OCI-LY3 (cell line): ENCODE measurements around the gene BID.

Experiments
- H2AFZ ChIP-seq: fragments of 200-600, 300-600 bp; shearing (Covaris generic); 2 replicates; pipeline ENCODE4 v1.6.0; 2014; ENCODE audit warnings: antibody characterized with exemption, low read depth, low read length
- H3K27ac ChIP-seq: fragments of 200-600, 300-600 bp; sonication (generic); 2 replicates; pipeline ENCODE4 v1.5.1; 2014; ENCODE audit warnings: mild to moderate bottlenecking, low read length, moderate library complexity, mixed read lengths
- H3K27me3 ChIP-seq: fragments of 200-600, 300-600 bp; sonication (generic); 2 replicates; pipeline ENCODE4 v1.6.1; 2014; ENCODE audit warnings: low read depth, low read length, mixed read lengths
- H3K36me3 ChIP-seq: fragments of 200-600, 300-600 bp; sonication (generic); replicated peaks from 2 replicates; pipeline ENCODE3; 2014; ENCODE audit warnings: low read depth, low read length, mixed read lengths
- H3K4me1 ChIP-seq: fragments of 300-600, 200-600 bp; sonication (generic); 2 replicates; pipeline ENCODE4 v1.6.1; 2014; ENCODE audit warnings: low read length, mixed read lengths
- H3K4me2 ChIP-seq: fragments of 200-600, 300-600 bp; sonication (generic); 2 replicates; pipeline ENCODE4 v1.6.1; 2014; ENCODE audit warnings: low read length, mixed read lengths
- H3K4me3 ChIP-seq: fragments of 300-600, 200-600 bp; sonication (generic); 2 replicates; pipeline ENCODE4 v1.5.1; 2014; ENCODE audit warnings: antibody characterized with exemption, mild to moderate bottlenecking, low read length, moderate library complexity
- H3K79me2 ChIP-seq: fragments of 300-600, 200-600 bp; shearing (Covaris generic); 2 replicates; pipeline ENCODE4 v1.6.1; 2014; ENCODE audit warnings: mild to moderate bottlenecking, low read length, mixed read lengths
- H3K9ac ChIP-seq: fragments of 300-600, 200-600 bp; shearing (Covaris generic); 2 replicates; pipeline ENCODE4 v1.6.0; 2014; ENCODE audit warnings: mild to moderate bottlenecking, low read length, moderate library complexity
- H3K9me3 ChIP-seq: fragments of 200-600, 300-600 bp; shearing (Covaris generic); 2 replicates; pipeline ENCODE4 v1.6.1; 2014; ENCODE audit warnings: low read length, mixed read lengths; ENCODE audit not compliant: insufficient read depth
- H4K20me1 ChIP-seq: fragments of 200-600, 300-600 bp; sonication (generic); 2 replicates; pipeline ENCODE4 v1.6.1; 2016; ENCODE audit warnings: low read length, mixed read lengths; ENCODE audit not compliant: insufficient read depth
- EZH2phosphoT487 ChIP-seq: fragments of 200-600 bp; shearing (Covaris generic); IDR thresholded peaks from 2 replicates; pipeline ENCODE4 v1.6.1; 2018; ENCODE audit warnings: antibody characterized with exemption, mixed run types, low read depth
- TF ChIP-seq, protein P1 (sequence below): fragments of 200-600, 300-600 bp; sonication (generic); IDR thresholded peaks from 2 replicates; pipeline ENCODE4 v1.5.1; 2014; ENCODE audit warnings: antibody characterized with exemption, low read length, low read depth

The BID gene

DNA sequence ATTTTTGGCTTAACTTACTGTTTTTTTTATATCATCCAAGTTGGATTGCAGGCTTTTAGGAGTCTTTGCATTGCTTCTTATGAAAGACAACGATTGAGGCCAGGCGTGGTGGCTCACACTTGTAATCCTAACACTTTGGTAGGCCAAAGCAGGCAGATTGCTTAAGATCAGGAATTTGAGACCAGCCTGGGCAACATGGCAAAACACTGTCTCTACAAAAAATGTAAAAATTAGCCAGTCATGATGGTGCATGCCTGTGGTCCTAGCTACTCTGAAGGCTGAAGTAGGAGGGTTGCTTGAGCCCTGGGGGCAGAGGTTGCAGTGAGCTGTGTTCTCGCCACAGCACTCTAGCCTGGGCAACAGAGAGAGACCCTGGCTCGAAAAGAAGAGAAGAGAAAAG lies 56.6 kb downstream of the BID start:
- H3K79me2 ChIP-seq: peaks cover 84% of the 10 kb centered on the region
- H2AFZ ChIP-seq: no peak overlapping the region
- no peak overlapping the region for H3K4me2 ChIP-seq
- H4K20me1 ChIP-seq: peaks cover 37% of the 10 kb centered on the region
- no peak overlapping the region for H3K9ac ChIP-seq
- TF ChIP-seq, protein P1, sequence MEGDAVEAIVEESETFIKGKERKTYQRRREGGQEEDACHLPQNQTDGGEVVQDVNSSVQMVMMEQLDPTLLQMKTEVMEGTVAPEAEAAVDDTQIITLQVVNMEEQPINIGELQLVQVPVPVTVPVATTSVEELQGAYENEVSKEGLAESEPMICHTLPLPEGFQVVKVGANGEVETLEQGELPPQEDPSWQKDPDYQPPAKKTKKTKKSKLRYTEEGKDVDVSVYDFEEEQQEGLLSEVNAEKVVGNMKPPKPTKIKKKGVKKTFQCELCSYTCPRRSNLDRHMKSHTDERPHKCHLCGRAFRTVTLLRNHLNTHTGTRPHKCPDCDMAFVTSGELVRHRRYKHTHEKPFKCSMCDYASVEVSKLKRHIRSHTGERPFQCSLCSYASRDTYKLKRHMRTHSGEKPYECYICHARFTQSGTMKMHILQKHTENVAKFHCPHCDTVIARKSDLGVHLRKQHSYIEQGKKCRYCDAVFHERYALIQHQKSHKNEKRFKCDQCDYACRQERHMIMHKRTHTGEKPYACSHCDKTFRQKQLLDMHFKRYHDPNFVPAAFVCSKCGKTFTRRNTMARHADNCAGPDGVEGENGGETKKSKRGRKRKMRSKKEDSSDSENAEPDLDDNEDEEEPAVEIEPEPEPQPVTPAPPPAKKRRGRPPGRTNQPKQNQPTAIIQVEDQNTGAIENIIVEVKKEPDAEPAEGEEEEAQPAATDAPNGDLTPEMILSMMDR: no peak
- TF ChIP-seq EZH2phosphoT487: no peak
- H3K4me3 ChIP-seq: no peak overlapping the region
- H3K9me3 ChIP-seq: no peaks in the 10 kb centered on the region
- no peaks in the 10 kb centered on the region for H3K4me1 ChIP-seq
- no peaks in the 10 kb centered on the region for H3K27me3 ChIP-seq
- no peak overlapping the region for H3K27ac ChIP-seq
- no peaks in the 10 kb centered on the region for H3K36me3 ChIP-seq

DNA sequence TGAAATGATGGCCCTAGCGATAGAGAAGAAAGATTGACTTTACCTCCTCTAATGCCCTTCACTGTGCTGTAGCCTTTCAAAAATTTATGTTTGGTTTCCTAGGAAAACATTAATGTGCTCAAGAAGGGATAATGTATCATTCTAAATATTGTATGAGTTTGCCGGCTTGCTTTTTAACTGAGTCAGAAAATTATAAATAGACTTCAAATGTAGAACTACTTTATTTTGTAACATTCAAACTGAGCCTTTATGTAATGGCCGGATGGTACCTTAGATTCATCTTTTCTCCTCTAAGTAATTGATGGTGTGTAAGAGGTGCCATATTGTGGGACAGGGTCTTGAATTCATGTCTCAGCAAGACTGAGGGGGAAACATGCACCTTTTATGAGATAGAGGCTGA lies 57.7 kb downstream of the BID start:
- Histone ChIP-seq H3K9ac (no peak overlapping the region), H3K4me1 (peaks cover 3% of the 10 kb centered on the region)
- no peak for TF ChIP-seq EZH2phosphoT487
- TF ChIP-seq, protein P1: no peak

DNA sequence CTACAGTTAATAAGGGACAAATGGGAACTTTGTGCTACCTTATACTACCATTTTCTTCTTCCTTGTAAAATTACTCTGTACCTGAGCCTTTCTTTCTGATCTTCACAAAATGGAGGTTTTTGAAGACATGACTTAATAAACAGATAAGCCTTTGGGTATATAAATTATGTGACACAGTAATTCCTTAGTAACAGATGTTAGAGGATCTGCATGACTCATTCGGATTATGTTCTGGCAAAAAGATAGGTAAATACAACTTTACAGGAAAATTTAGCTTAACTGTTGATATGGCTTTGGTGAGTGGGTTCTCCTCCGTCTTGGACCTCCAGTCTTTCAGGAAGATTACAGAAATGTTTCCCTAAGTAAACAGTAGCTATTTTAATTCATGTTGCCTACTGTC lies 61.8 kb downstream of the BID start:
- Histone ChIP-seq H3K27me3 (no peaks in the 10 kb centered on the region), H3K9ac (no peak overlapping the region), H3K36me3 (peaks cover 17% of the 10 kb centered on the region), H3K4me1 (peaks cover 18% of the 10 kb centered on the region), H3K79me2 (peaks cover 91% of the 10 kb centered on the region), H3K4me3 (no peak overlapping the region), H4K20me1 (peaks cover 30% of the 10 kb centered on the region), H3K27ac (no peak overlapping the region), H2AFZ (no peak overlapping the region), H3K4me2 (no peak overlapping the region), H3K9me3 (no peaks in the 10 kb centered on the region)
- no peak for TF ChIP-seq EZH2phosphoT487
- TF ChIP-seq, protein P1: no peak

More for the DNA sequence above, 57.7 kb downstream of the BID start:
- Histone ChIP-seq H3K27ac (no peak overlapping the region), H3K4me2 (no peak overlapping the region), H3K4me3 (no peak overlapping the region), H3K79me2 (peaks cover 85% of the 10 kb centered on the region), H3K9me3 (no peaks in the 10 kb centered on the region), H4K20me1 (peaks cover 38% of the 10 kb centered on the region), H3K27me3 (no peaks in the 10 kb centered on the region), H2AFZ (no peak overlapping the region), H3K36me3 (peaks cover 3% of the 10 kb centered on the region)

DNA sequence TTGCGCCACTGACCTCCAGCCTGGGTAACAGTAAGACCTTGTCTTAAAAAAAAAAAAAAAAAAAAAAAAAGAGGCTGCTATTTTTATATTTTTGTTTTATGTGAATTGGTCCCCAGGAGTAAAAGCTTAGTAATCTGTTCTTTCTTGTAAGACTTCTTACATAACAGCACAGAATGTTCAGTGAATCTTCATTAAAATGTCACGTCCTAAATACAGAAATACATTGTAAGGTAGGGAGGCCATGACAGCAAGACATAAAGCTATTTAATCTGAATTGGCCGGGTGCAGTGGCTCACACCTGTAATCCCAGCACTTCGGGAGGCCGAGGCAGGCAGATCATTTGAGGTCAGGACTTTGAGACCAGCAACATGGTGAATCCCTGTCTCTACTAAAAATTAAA lies 64.2 kb downstream of the BID start:
- no peak overlapping the region for H3K9ac ChIP-seq
- H3K9me3 ChIP-seq: no peaks in the 10 kb centered on the region
- peaks cover 10% of the 10 kb centered on the region for H4K20me1 ChIP-seq
- TF ChIP-seq, protein P1: no peak
- no peak for TF ChIP-seq EZH2phosphoT487
- no peak overlapping the region for H3K4me3 ChIP-seq
- peaks cover 79% of the 10 kb centered on the region for H3K79me2 ChIP-seq
- H3K36me3 ChIP-seq: peaks cover 22% of the 10 kb centered on the region
- H2AFZ ChIP-seq: no peak overlapping the region
- H3K4me1 ChIP-seq: peaks cover 32% of the 10 kb centered on the region
- no peaks in the 10 kb centered on the region for H3K27me3 ChIP-seq
- H3K4me2 ChIP-seq: no peak overlapping the region
- no peak overlapping the region for H3K27ac ChIP-seq
